ENCODE measurements around the gene CLC.

The CLC gene

GRCh38 chr19:39759457-39760184 lies 21.8 kb upstream of the CLC start:
- Histone ChIP-seq H4K20me1 (ENCODE audit: control insufficient read depth, insufficient read depth, low read depth, low read length) (no peaks in the 10 kb centered on the region), H3K4me3 (ENCODE audit: low read length) (no peak overlapping the region), H3K27ac (ENCODE audit: low read depth, low read length) (no peak overlapping the region), H3K9me2 (replicated peaks; ENCODE audit: control insufficient read depth, low read length) (no peaks in the 10 kb centered on the region), H3K79me2 (ENCODE audit: control insufficient read depth, low read length) (no peaks in the 10 kb centered on the region), H3K4me1 (ENCODE audit: control insufficient read depth, low read length) (peaks cover 7% of the 10 kb centered on the region), H3K4me2 (ENCODE audit: low read length) (no peak overlapping the region), H3F3A (ENCODE audit: control insufficient read depth, insufficient read depth) (no peaks in the 10 kb centered on the region), H3K9me3 (ENCODE audit: control insufficient read depth, insufficient read depth, low read length) (no peaks in the 10 kb centered on the region), H3K36me3 (ENCODE audit: control insufficient read depth, low read length) (no peaks in the 10 kb centered on the region), H3K27me3 (ENCODE audit: control insufficient read depth, low read length) (peaks cover 36% of the 10 kb centered on the region; the same call in 1 of the 2 replicates)
- TF ChIP-seq CTCF (IDR thresholded peaks at IDR 0.05; ENCODE audit: low read depth, low read length, poor library complexity, severe bottlenecking) (no peak), EZH2phosphoT487 (IDR thresholded peaks at IDR 0.05; ENCODE audit: borderline replicate concordance, low read length) (no peak)

- Histone ChIP-seq H3K9me2 (replicated peaks; ENCODE audit: control insufficient read depth, low read length) (no peaks in the 10 kb centered on the region), H3K27me3 (ENCODE audit: control insufficient read depth, low read length) (peaks cover 38% of the 10 kb centered on the region; the same call in 1 of the 2 replicates), H3F3A (ENCODE audit: control insufficient read depth, insufficient read depth) (no peaks in the 10 kb centered on the region), H3K4me1 (ENCODE audit: control insufficient read depth, low read length) (peaks cover 4% of the 10 kb centered on the region), H3K9me3 (ENCODE audit: control insufficient read depth, insufficient read depth, low read length) (no peaks in the 10 kb centered on the region), H3K36me3 (ENCODE audit: control insufficient read depth, low read length) (no peaks in the 10 kb centered on the region), H3K79me2 (ENCODE audit: control insufficient read depth, low read length) (no peaks in the 10 kb centered on the region), H3K27ac (ENCODE audit: low read depth, low read length) (no peak overlapping the region), H3K4me2 (ENCODE audit: low read length) (no peak overlapping the region), H4K20me1 (ENCODE audit: control insufficient read depth, insufficient read depth, low read depth, low read length) (no peaks in the 10 kb centered on the region), H3K4me3 (ENCODE audit: low read length) (no peak overlapping the region)
- TF ChIP-seq EZH2phosphoT487 (IDR thresholded peaks at IDR 0.05; ENCODE audit: borderline replicate concordance, low read length) (no peak), CTCF (IDR thresholded peaks at IDR 0.05; ENCODE audit: low read depth, low read length, poor library complexity, severe bottlenecking) (no peak)
Observed at GRCh38 chr19:39754971-39755370, 17.1 kb upstream of the CLC start.

- Histone ChIP-seq H3F3A (ENCODE audit: control insufficient read depth, insufficient read depth) (no peaks in the 10 kb centered on the region), H3K27ac (ENCODE audit: low read depth, low read length) (no peak overlapping the region), H3K4me1 (ENCODE audit: control insufficient read depth, low read length) (no peaks in the 10 kb centered on the region; the same call in 1 of the 2 replicates), H3K4me3 (ENCODE audit: low read length) (no peak overlapping the region), H3K9me2 (replicated peaks; ENCODE audit: control insufficient read depth, low read length) (no peaks in the 10 kb centered on the region), H3K36me3 (ENCODE audit: control insufficient read depth, low read length) (no peaks in the 10 kb centered on the region), H4K20me1 (ENCODE audit: control insufficient read depth, insufficient read depth, low read depth, low read length) (no peaks in the 10 kb centered on the region), H3K79me2 (ENCODE audit: control insufficient read depth, low read length) (no peaks in the 10 kb centered on the region), H3K4me2 (ENCODE audit: low read length) (no peak overlapping the region), H3K9me3 (ENCODE audit: control insufficient read depth, insufficient read depth, low read length) (no peaks in the 10 kb centered on the region), H3K27me3 (ENCODE audit: control insufficient read depth, low read length) (peaks cover 37% of the 10 kb centered on the region; the same call in 1 of the 2 replicates)
- TF ChIP-seq CTCF (IDR thresholded peaks at IDR 0.05; ENCODE audit: low read depth, low read length, poor library complexity, severe bottlenecking) = no peak
- no peak for TF ChIP-seq EZH2phosphoT487 (IDR thresholded peaks at IDR 0.05; ENCODE audit: borderline replicate concordance, low read length)
Observed at GRCh38 chr19:39754544-39754943, 16.7 kb upstream of the CLC start.
